IMR-90 (cell line): ENCODE data around the gene WDR17.

Source experiments
- ELK1 ChIP-seq: fragments of 150-350 bp; IDR thresholded peaks from 2 replicates; pipeline ENCODE4 v1.6.1; 2016; ENCODE audit warnings: low read depth, mild to moderate bottlenecking, low read length, moderate library complexity, borderline replicate concordance
- POLR2A ChIP-seq: IDR thresholded peaks from 2 replicates; pipeline ENCODE4 v1.6.1; 2012; ENCODE audit warnings: mild to moderate bottlenecking, low read depth, low read length
- RAD21 ChIP-seq: IDR thresholded peaks from 2 replicates; pipeline ENCODE4 v1.6.1; 2012; ENCODE audit warnings: low read length, improper control_type of control experiment
- SMC3 ChIP-seq: fragments of 150-350 bp; IDR thresholded peaks from 2 replicates; pipeline ENCODE4 v1.6.1; 2016; ENCODE audit warnings: low read depth, mild to moderate bottlenecking, antibody characterized with exemption, low read length, moderate library complexity
- TF ChIP-seq, protein P1 (sequence below): conservative IDR thresholded peaks from 2 replicates; pipeline ENCODE4 v1.5.1; 2012; ENCODE audit warnings: mild to moderate bottlenecking, low read depth, low read length, improper control_type of control experiment
- TF ChIP-seq, protein P2 (sequence below): fragments of 150-350 bp; IDR thresholded peaks from 2 replicates; pipeline ENCODE4 v1.6.1; 2017; ENCODE audit warnings: mild to moderate bottlenecking, antibody characterized with exemption, low read length, low read depth

- TF ChIP-seq, protein P1, sequence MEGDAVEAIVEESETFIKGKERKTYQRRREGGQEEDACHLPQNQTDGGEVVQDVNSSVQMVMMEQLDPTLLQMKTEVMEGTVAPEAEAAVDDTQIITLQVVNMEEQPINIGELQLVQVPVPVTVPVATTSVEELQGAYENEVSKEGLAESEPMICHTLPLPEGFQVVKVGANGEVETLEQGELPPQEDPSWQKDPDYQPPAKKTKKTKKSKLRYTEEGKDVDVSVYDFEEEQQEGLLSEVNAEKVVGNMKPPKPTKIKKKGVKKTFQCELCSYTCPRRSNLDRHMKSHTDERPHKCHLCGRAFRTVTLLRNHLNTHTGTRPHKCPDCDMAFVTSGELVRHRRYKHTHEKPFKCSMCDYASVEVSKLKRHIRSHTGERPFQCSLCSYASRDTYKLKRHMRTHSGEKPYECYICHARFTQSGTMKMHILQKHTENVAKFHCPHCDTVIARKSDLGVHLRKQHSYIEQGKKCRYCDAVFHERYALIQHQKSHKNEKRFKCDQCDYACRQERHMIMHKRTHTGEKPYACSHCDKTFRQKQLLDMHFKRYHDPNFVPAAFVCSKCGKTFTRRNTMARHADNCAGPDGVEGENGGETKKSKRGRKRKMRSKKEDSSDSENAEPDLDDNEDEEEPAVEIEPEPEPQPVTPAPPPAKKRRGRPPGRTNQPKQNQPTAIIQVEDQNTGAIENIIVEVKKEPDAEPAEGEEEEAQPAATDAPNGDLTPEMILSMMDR = no peak
- TF ChIP-seq POLR2A = no peak
- no peak for TF ChIP-seq ELK1
- TF ChIP-seq RAD21 = no peak
- TF ChIP-seq, protein P2, sequence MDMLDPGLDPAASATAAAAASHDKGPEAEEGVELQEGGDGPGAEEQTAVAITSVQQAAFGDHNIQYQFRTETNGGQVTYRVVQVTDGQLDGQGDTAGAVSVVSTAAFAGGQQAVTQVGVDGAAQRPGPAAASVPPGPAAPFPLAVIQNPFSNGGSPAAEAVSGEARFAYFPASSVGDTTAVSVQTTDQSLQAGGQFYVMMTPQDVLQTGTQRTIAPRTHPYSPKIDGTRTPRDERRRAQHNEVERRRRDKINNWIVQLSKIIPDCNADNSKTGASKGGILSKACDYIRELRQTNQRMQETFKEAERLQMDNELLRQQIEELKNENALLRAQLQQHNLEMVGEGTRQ = no peak
- no peak for TF ChIP-seq SMC3
Observed at GRCh38 chr4:176186067-176186466, 120.4 kb downstream of the WDR17 start.
